Breast epithelium (tissue), 3 donors: Measurements from ENCODE around the gene LAMC1.

Experiments
- CTCF ChIP-seq, 3 donors: fragments of 450-650 bp; IDR thresholded peaks; one replicate each; pipeline ENCODE4 v1.5.1; 2016 to 2017; ENCODE audit warnings: antibody characterized with exemption in 3 of 3, mild to moderate bottlenecking in 3 of 3, moderate library complexity in 3 of 3
- POLR2A ChIP-seq: fragments of 450-650 bp; IDR thresholded peaks from one replicate; pipeline ENCODE4 v1.6.1; 2016; ENCODE audit warnings: antibody characterized with exemption, mild to moderate bottlenecking, moderate library complexity

GRCh38 chr1:183040547-183040971, 17.3 kb downstream of the LAMC1 start:
- no peak for TF ChIP-seq CTCF (IDR thresholded peaks at IDR 0.05)
- TF ChIP-seq POLR2A, result no peak
